Mucosa of gallbladder (tissue), 1 donor: ENCODE data around the gene SBDS. TPM values are rescaled to one million over a fixed set of nuclear protein-coding genes. Genes with fewer than 3 reads are reported as not detected.
A peak's percentile ranks its signal among the peaks of the same experiment; 100 is the strongest.
"Not testable (repeated sequence)": the region's sequence is repeated elsewhere in the genome, so short reads cannot be mapped to it uniquely, and the experiment has no call there.

Experiments
- DNase-seq: peaks from one replicate; pipeline ENCODE4 v3.0.0-alpha.2; 2020; ENCODE audit warnings: low spot score
- total RNA-seq: library from RNA; stranded (reverse); gene quantifications from one replicate; pipeline ENCODE4 v1.2.1, GENCODE V29; 2021
- donor health status: DM: no; HTN: no; CAD: no.

The SBDS gene
- total RNA-seq, 1 donor from 2014 or later, result 124 TPM

- peak; percentile 72 for DNase-seq
Measured at GRCh38 chr7:66994691-66995049, 716 bp downstream of the SBDS start.

- DNase-seq, result not testable (repeated sequence)
Measured at GRCh38 chr7:66994051-66994450, 1.3 kb downstream of the SBDS start.

GRCh38 chr7:66989552-66989951, 5.8 kb downstream of the SBDS start:
- DNase-seq, result not testable (repeated sequence)

- not testable (repeated sequence) for DNase-seq
Measured at GRCh38 chr7:66980336-66980735, 15.1 kb downstream of the SBDS start.

GRCh38 chr7:66979013-66979412, 16.4 kb downstream of the SBDS start:
- not testable (repeated sequence) for DNase-seq

- DNase-seq, result not testable (repeated sequence)
Measured at GRCh38 chr7:66978312-66978711, 17.1 kb downstream of the SBDS start.

GRCh38 chr7:66974986-66975590, 20.3 kb downstream of the SBDS start:
- DNase-seq, result no peak

GRCh38 chr7:66970310-66970709, 25.1 kb downstream of the SBDS start:
- DNase-seq, result no peak

GRCh38 chr7:66969001-66969400, 26.4 kb downstream of the SBDS start:
- DNase-seq, result not testable (repeated sequence)

GRCh38 chr7:66967029-66967428, 28.4 kb downstream of the SBDS start:
- DNase-seq, result no peak

GRCh38 chr7:66964411-66964810, 31.0 kb downstream of the SBDS start:
- no peak for DNase-seq

- no peak for DNase-seq
Measured at GRCh38 chr7:66961096-66961495, 34.3 kb downstream of the SBDS start.

- DNase-seq, result no peak
Measured at GRCh38 chr7:66960192-66960591, 35.2 kb downstream of the SBDS start.

- DNase-seq, result peak; percentile 40
Measured at GRCh38 chr7:66958538-66959350, 36.6 kb downstream of the SBDS start.

- DNase-seq, result no peak
Measured at GRCh38 chr7:66957595-66958290, 37.6 kb downstream of the SBDS start.

- DNase-seq, result no peak
Measured at GRCh38 chr7:66953044-66953427, 42.4 kb downstream of the SBDS start.

GRCh38 chr7:66952343-66953043, 42.9 kb downstream of the SBDS start:
- peak; percentile 26 for DNase-seq

- DNase-seq, result no peak
Measured at GRCh38 chr7:66950763-66951162, 44.6 kb downstream of the SBDS start.

GRCh38 chr7:66950311-66950710, 45.1 kb downstream of the SBDS start:
- no peak for DNase-seq

GRCh38 chr7:66948480-66949109, 46.8 kb downstream of the SBDS start:
- no peak for DNase-seq

GRCh38 chr7:66946545-66946944, 48.8 kb downstream of the SBDS start:
- DNase-seq, result peak; percentile 52

GRCh38 chr7:66939325-66939724, 56.1 kb downstream of the SBDS start:
- no peak for DNase-seq
